IMR-90 (cell line): ENCODE data around the gene SIPA1.

Source experiments
- BHLHE40 ChIP-seq: fragments of 150-350 bp; IDR thresholded peaks from 2 replicates; pipeline ENCODE4 v1.6.1; 2016; ENCODE audit warnings: mild to moderate bottlenecking, low read depth, low read length
- CHD1 ChIP-seq: IDR thresholded peaks from 2 replicates; pipeline ENCODE4 v1.6.1; 2012; ENCODE audit warnings: low read depth, low read length, improper control_type of control experiment
- CTCF ChIP-seq: conservative IDR thresholded peaks from 2 replicates; pipeline ENCODE4 v1.5.1; 2012; ENCODE audit warnings: mild to moderate bottlenecking, low read depth, low read length, improper control_type of control experiment
- FOS ChIP-seq: fragments of 150-350 bp; IDR thresholded peaks from 2 replicates; pipeline ENCODE4 v1.6.1; 2016; ENCODE audit warnings: low read depth, low read length
- POLR2A ChIP-seq: IDR thresholded peaks from 2 replicates; pipeline ENCODE4 v1.6.1; 2012; ENCODE audit warnings: mild to moderate bottlenecking, low read depth, low read length
- RAD21 ChIP-seq: IDR thresholded peaks from 2 replicates; pipeline ENCODE4 v1.6.1; 2012; ENCODE audit warnings: low read length, improper control_type of control experiment
- RCOR1 ChIP-seq: IDR thresholded peaks from 2 replicates; pipeline ENCODE4 v1.6.1; 2012; ENCODE audit warnings: mild to moderate bottlenecking, low read length, improper control_type of control experiment; ENCODE audit not compliant: insufficient replicate concordance
- SMC3 ChIP-seq: fragments of 150-350 bp; IDR thresholded peaks from 2 replicates; pipeline ENCODE4 v1.6.1; 2016; ENCODE audit warnings: low read depth, mild to moderate bottlenecking, antibody characterized with exemption, low read length, moderate library complexity

- TF ChIP-seq CTCF: no peak
- no peak for TF ChIP-seq RAD21
- TF ChIP-seq SMC3: no peak
- TF ChIP-seq POLR2A: no peak
- no peak for TF ChIP-seq BHLHE40
- no peak for TF ChIP-seq RCOR1
- TF ChIP-seq FOS: no peak
- TF ChIP-seq CHD1: no peak
Measured at GRCh38 chr11:65630215-65630614, 7.7 kb upstream of the SIPA1 start.
